ENCODE measurements around the gene REELD1. TPM values are rescaled to one million over a fixed set of nuclear protein-coding genes. Genes with fewer than 3 reads are reported as not detected.

The REELD1 gene
- total and polyA plus RNA-seq, 10 donors: 0.47 to 3.7 (median 1.4) TPM

GRCh38 chr4:146186596-146186995 is 27.7 kb upstream of the REELD1 start:
- Histone ChIP-seq H3K4me3 (no peak overlapping the region), H3K27ac (no peak overlapping the region), H3K36me3 (peaks cover 8 to 92% (median 60%) of the 10 kb centered on the region in 6 donors), H3K9me3 (no peaks in the 10 kb centered on the region), H3K27me3 (replicated peaks in 1 of 7) (no peaks in the 10 kb centered on the region), H3K4me1 (peaks cover 0 to 10% (median 3%) of the 10 kb centered on the region in 6 donors)
- intact Hi-C loops (cut with DNase I; ENCODE audit: low total_unique reads): no loop called here
- TF ChIP-seq POLR2AphosphoS5 (IDR thresholded peaks at IDR 0.05) (no peak), POLR2A (IDR thresholded peaks at IDR 0.05) (no peak), CTCF (IDR thresholded peaks at IDR 0.05 in 8 of 11, conservative IDR thresholded peaks at IDR 0.05 in 3 of 11) (no peak)
- DNase-seq: no peak
- WGBS, 5 donors: 80 to 90% (median 83%) methylated on average over 3 of the region's 3 CpGs

- WGBS, 5 donors: 91 to 95% (median 93%) methylated on average over 2 of the region's 2 CpGs
- Histone ChIP-seq H3K4me3 (no peak overlapping the region), H3K9me3 (no peaks in the 10 kb centered on the region), H3K4me1 (no peaks in the 10 kb centered on the region), H3K27ac (no peak overlapping the region), H3K27me3 (replicated peaks in 1 of 7) (no peaks in the 10 kb centered on the region), H3K36me3 (peaks cover 8 to 78% (median 57%) of the 10 kb centered on the region in 6 donors)
- intact Hi-C loops (cut with DNase I; ENCODE audit: low total_unique reads): no loop called here
- TF ChIP-seq CTCF (IDR thresholded peaks at IDR 0.05 in 8 of 11, conservative IDR thresholded peaks at IDR 0.05 in 3 of 11): no peak
- TF ChIP-seq POLR2AphosphoS5 (IDR thresholded peaks at IDR 0.05): no peak
- TF ChIP-seq POLR2A (IDR thresholded peaks at IDR 0.05): no peak
- DNase-seq: no peak
Observed at GRCh38 chr4:146190456-146190855, 23.9 kb upstream of the REELD1 start.

DNA sequence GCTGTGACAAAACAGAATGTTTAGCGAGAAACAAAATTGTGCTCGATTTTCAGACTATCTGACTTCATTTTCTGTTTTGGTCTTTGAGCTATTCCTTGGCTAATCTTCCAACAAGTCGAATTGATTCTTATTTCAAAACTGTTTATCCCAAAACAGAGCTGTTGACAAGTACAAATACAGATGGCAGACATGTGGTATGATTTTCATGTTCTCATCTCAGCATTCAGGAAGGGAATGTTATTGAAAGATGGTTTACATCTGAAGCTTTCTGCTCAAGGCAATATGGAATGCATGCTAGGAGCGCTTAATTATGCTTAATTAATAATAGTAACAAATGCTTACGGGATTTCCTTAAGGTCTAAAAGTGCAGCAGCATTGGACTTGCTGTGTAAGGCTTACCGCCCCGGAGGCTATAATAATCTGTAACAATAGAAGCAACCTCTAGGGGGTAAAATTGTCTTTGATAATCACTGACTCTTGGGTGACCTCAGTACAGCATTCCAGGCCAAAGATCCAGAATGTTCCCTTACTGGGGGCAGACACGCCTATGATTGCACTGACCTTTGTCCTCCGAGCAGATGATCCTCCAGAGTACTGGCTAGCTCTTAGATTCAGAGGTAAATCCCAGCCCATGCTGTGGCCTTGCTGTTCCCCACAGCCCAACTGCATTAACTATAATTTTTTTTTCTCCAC is 22.4 kb upstream of the REELD1 start:
- Histone ChIP-seq H3K36me3 (peaks cover 8 to 63% (median 49%) of the 10 kb centered on the region in 6 donors), H3K27ac (peak overlapping the region in 1 of 8 donors; percentile 3), H3K27me3 (replicated peaks in 1 of 7) (no peaks in the 10 kb centered on the region), H3K4me1 (no peaks in the 10 kb centered on the region), H3K9me3 (no peaks in the 10 kb centered on the region), H3K4me3 (no peak overlapping the region)
- no peak for DNase-seq
- WGBS, 5 donors: 85 to 94% (median 91%) methylated on average over 9 of the region's 9 CpGs
- TF ChIP-seq CTCF (IDR thresholded peaks at IDR 0.05 in 8 of 11, conservative IDR thresholded peaks at IDR 0.05 in 3 of 11) (no peak), POLR2AphosphoS5 (IDR thresholded peaks at IDR 0.05) (no peak), POLR2A (IDR thresholded peaks at IDR 0.05) (no peak)
- intact Hi-C loops (cut with DNase I; ENCODE audit: low total_unique reads): no loop called here

DNA sequence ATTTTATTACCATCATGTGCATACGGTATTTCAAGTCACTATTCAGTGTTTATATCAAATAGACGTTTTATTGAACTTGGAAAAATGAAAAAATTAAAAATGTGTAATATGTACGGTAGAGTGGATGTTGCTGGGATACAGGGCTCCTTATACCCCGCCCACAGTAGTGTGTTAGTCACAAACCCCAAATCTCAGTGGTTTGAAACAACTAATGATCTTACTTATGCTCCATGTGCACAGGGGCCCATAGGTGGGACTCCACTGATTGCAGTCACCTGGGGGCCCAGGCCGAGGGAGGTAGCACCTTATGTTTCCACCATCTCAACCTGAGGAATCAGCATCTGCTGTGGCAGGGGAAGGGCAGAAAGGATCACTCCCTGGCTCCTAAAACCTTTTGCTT is 20.7 kb upstream of the REELD1 start:
- WGBS, 5 donors: 88 to 95% (median 91%) methylated on average over 5 of the region's 5 CpGs
- intact Hi-C loops (cut with DNase I; ENCODE audit: low total_unique reads): no loop called here
- Histone ChIP-seq H3K9me3 (no peaks in the 10 kb centered on the region), H3K4me1 (no peaks in the 10 kb centered on the region), H3K27ac (no peak overlapping the region), H3K4me3 (no peak overlapping the region), H3K36me3 (peaks cover 8 to 46% (median 32%) of the 10 kb centered on the region in 6 donors), H3K27me3 (replicated peaks in 1 of 7) (no peaks in the 10 kb centered on the region)
- TF ChIP-seq CTCF (IDR thresholded peaks at IDR 0.05 in 8 of 11, conservative IDR thresholded peaks at IDR 0.05 in 3 of 11) (no peak), POLR2A (IDR thresholded peaks at IDR 0.05) (no peak), POLR2AphosphoS5 (IDR thresholded peaks at IDR 0.05) (no peak)
- no peak for DNase-seq

Measured in spleen (tissue), 11 donors.